ENCODE measurements around the gene CFAP20. TPM values are rescaled to one million over a fixed set of nuclear protein-coding genes. Genes with fewer than 3 reads are reported as not detected.

Gene CFAP20
- total and polyA plus RNA-seq, 2 of the 13 experiments (the other 11 are each of a cell fraction or from before 2014, with no cell fraction given) = 73.1 to 87.4 TPM

DNA sequence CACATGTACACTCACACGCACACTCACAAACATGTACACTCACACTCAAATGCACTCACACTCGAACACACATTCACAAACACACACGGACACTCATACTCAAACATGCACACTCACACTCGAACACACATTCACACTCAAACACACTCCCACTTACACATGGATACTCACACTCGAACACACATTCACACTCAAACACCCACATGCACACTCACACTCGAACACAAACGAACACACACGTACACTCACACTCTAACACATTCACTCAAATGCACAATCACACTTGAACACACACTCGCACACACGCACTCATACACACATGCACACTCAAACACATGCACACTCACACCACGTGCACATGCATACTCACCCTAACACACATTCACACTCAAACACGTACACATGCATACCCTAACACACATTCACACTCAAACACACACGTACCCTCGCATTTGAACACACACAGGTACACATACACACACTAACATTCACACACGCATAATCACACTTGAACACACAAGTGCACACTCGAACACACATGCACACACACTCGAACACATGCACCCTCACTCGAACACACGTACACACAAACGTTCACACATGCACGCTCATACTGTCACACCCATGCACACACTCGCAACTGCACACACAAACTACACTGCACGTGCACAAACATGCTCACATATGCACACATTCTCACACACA, 41.8 kb downstream of the CFAP20 start (continued):
- TF ChIP-seq, protein P1, sequence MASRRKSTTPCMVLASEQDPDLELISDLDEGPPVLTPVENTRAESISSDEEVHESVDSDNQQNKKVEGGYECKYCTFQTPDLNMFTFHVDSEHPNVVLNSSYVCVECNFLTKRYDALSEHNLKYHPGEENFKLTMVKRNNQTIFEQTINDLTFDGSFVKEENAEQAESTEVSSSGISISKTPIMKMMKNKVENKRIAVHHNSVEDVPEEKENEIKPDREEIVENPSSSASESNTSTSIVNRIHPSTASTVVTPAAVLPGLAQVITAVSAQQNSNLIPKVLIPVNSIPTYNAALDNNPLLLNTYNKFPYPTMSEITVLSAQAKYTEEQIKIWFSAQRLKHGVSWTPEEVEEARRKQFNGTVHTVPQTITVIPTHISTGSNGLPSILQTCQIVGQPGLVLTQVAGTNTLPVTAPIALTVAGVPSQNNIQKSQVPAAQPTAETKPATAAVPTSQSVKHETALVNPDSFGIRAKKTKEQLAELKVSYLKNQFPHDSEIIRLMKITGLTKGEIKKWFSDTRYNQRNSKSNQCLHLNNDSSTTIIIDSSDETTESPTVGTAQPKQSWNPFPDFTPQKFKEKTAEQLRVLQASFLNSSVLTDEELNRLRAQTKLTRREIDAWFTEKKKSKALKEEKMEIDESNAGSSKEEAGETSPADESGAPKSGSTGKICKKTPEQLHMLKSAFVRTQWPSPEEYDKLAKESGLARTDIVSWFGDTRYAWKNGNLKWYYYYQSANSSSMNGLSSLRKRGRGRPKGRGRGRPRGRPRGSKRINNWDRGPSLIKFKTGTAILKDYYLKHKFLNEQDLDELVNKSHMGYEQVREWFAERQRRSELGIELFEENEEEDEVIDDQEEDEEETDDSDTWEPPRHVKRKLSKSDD (CRISPR knock-in tag; IDR thresholded peaks at IDR 0.05; ENCODE audit: low read depth) = no peak
- no peak for TF ChIP-seq HNRNPUL1 (IDR thresholded peaks at IDR 0.05; ENCODE audit: low read depth, low read length)
- TF ChIP-seq, protein P2, sequence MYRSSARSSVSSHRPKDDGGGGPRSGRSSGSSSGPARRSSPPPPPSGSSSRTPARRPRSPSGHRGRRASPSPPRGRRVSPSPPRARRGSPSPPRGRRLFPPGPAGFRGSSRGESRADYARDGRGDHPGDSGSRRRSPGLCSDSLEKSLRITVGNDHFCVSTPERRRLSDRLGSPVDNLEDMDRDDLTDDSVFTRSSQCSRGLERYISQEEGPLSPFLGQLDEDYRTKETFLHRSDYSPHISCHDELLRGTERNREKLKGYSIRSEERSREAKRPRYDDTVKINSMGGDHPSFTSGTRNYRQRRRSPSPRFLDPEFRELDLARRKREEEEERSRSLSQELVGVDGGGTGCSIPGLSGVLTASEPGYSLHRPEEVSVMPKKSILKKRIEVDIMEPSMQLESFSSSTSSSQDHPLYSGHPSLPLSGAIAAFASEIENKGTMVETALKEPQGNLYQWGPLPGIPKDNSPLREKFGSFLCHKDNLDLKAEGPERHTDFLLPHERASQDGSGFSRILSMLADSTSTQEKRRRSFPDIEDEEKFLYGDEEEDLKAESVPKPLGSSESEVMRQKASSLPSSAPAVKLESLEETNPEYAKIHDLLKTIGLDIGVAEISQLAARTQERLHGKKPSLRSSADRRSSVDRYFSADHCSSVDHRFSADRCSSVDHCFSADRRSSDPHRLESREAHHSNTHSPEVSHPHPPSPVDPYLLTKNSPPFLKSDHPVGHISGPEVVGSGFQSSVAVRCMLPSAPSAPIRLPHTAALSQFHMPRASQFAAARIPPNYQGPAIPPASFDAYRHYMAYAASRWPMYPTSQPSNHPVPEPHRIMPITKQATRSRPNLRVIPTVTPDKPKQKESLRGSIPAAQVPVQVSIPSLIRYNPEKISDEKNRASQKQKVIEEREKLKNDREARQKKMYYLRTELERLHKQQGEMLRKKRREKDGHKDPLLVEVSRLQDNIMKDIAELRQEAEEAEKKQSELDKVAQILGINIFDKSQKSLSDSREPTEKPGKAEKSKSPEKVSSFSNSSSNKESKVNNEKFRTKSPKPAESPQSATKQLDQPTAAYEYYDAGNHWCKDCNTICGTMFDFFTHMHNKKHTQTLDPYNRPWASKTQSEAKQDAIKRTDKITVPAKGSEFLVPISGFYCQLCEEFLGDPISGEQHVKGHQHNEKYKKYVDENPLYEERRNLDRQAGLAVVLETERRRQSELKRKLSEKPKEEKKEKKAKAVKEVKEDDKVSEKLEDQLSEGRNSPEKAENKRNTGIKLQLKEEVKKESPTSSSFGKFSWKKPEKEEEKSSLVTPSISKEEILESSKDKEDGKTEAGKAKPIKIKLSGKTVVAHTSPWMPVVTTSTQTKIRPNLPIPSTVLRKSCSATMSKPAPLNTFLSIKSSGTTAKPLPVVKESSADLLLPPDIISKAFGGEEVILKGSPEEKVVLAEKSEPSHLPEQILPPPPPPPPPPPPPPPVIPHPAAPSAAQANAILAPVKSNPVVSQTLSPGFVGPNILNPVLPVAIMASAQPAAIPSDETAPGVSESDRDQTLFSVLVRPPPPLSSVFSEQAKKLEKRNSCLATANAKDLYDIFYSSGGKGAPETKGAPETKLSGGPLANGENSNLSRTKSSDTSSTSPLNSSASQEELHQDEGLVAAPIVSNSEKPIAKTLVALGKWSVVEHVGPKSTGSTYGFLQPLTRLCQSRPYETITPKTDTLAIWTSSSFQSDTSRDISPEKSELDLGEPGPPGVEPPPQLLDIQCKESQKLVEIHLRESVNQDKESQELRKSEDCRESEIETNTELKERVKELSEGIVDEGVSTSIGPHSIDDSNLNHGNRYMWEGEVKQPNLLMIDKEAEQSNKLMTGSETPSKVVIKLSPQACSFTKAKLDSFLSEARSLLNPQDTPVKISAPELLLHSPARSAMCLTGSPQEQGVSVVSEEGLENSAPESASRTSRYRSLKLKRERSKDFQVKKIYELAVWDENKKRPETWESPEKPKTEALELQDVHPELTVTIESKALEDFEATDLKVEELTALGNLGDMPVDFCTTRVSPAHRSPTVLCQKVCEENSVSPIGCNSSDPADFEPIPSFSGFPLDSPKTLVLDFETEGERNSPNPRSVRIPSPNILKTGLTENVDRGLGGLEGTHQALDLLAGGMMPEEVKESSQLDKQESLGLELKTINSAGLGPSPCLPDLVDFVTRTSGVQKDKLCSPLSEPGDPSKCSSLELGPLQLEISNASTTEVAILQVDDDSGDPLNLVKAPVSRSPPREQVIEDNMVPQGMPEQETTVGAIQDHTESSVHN (CRISPR knock-in tag; IDR thresholded peaks at IDR 0.05) = no peak
- peak; percentile 6 for TF ChIP-seq ZNF282 (IDR thresholded peaks at IDR 0.05; ENCODE audit: partially characterized antibody)
- TF ChIP-seq CREM (IDR thresholded peaks at IDR 0.05) = no peak
- TF ChIP-seq CREM (CRISPR knock-in tag; IDR thresholded peaks at IDR 0.05) = no peak
- TF ChIP-seq JUNB (CRISPR knock-in tag; IDR thresholded peaks at IDR 0.05; ENCODE audit: borderline replicate concordance) = no peak
- TF ChIP-seq, protein P3, sequence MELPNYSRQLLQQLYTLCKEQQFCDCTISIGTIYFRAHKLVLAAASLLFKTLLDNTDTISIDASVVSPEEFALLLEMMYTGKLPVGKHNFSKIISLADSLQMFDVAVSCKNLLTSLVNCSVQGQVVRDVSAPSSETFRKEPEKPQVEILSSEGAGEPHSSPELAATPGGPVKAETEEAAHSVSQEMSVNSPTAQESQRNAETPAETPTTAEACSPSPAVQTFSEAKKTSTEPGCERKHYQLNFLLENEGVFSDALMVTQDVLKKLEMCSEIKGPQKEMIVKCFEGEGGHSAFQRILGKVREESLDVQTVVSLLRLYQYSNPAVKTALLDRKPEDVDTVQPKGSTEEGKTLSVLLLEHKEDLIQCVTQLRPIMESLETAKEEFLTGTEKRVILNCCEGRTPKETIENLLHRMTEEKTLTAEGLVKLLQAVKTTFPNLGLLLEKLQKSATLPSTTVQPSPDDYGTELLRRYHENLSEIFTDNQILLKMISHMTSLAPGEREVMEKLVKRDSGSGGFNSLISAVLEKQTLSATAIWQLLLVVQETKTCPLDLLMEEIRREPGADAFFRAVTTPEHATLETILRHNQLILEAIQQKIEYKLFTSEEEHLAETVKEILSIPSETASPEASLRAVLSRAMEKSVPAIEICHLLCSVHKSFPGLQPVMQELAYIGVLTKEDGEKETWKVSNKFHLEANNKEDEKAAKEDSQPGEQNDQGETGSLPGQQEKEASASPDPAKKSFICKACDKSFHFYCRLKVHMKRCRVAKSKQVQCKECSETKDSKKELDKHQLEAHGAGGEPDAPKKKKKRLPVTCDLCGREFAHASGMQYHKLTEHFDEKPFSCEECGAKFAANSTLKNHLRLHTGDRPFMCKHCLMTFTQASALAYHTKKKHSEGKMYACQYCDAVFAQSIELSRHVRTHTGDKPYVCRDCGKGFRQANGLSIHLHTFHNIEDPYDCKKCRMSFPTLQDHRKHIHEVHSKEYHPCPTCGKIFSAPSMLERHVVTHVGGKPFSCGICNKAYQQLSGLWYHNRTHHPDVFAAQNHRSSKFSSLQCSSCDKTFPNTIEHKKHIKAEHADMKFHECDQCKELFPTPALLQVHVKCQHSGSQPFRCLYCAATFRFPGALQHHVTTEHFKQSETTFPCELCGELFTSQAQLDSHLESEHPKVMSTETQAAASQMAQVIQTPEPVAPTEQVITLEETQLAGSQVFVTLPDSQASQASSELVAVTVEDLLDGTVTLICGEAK (IDR thresholded peaks at IDR 0.05) = 0 out of 2 replicates have a peak, but pooled peaks have one; percentile 7
- TF ChIP-seq, protein P3 (CRISPR knock-in tag; IDR thresholded peaks at IDR 0.05) = no peak

Data from HepG2 (cell line).